Stimulated activated CD8-positive, alpha-beta memory T cell treated with anti-CD3 and anti-CD28 coated beads, Interleukin-7, amount 100 ng/mL, for 4 hours (primary cell): ENCODE data around the gene CEACAM8.
"Not testable (repeated sequence)": the region's sequence is repeated elsewhere in the genome, so short reads cannot be mapped to it uniquely, and the experiment has no call there.

Source experiments
- DNase-seq, 2 donors: peaks; one replicate each; pipeline ENCODE4 v3.0.0-alpha.2; 2020; ENCODE audit warnings: low read depth in 2 of 2

The CEACAM8 gene

DNA sequence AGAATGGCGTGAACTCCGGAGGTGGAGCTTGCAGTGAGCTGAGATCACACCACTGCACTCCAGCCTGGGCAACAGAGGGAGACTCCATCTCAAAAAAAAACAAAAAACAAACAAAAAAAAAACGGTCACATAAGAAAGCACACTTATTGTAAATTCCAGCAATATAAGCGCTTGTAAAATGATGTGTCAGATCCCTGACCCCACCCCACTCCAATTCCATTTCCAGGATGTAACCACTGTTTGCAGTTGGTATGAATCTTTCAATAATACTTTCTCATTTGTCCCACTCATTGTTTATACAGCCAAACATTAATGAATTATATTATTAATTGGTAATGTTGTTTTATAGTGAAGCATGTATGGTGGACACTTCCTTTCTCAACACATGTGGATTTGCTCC is 50.6 kb downstream of the CEACAM8 start:
- DNase-seq, result no peak

DNA sequence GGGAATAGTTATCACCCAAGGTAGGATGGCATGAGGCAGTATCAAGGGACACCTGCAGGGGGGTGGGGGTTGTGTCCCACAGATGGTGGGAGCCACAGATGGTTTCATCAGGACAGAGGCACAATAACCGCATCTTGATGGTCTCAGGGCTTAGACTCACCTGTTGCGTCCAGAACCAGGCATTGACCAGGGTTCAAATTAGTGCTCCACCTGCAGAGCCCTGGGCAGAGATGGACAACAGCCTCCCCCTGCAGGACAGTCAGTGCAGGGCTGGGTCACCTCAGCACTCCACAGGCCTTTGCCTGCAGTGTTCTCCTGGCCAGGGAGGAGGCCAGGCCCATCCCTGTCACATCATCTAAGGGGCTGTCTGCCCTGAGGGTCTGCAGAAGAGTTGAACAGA is 51.9 kb downstream of the CEACAM8 start:
- no peak for DNase-seq

DNA sequence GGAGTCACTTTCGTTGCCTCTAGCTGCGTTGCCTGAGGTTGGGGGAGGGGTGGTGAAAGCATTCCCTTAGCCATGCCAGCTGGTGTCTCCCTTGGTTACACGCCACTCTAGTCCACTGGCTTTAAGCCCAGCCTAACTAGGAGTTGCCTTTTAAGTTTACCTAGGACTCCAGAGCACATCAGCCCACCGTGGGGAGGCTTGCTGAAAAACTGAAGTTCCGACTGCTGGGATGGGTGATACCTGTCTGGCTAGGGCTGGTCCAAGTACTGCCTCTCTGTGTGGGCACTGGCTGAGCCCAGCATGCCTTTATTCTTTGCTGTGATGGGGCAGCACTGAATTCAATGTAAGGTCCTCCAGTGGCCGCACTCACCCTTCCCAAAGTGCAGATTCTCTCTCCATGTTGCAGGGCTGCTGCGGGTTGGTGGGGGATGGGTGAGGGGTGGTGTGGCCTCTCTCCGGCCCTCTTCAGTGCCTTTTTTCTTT is 54.6 kb downstream of the CEACAM8 start:
- no peak for DNase-seq

DNA sequence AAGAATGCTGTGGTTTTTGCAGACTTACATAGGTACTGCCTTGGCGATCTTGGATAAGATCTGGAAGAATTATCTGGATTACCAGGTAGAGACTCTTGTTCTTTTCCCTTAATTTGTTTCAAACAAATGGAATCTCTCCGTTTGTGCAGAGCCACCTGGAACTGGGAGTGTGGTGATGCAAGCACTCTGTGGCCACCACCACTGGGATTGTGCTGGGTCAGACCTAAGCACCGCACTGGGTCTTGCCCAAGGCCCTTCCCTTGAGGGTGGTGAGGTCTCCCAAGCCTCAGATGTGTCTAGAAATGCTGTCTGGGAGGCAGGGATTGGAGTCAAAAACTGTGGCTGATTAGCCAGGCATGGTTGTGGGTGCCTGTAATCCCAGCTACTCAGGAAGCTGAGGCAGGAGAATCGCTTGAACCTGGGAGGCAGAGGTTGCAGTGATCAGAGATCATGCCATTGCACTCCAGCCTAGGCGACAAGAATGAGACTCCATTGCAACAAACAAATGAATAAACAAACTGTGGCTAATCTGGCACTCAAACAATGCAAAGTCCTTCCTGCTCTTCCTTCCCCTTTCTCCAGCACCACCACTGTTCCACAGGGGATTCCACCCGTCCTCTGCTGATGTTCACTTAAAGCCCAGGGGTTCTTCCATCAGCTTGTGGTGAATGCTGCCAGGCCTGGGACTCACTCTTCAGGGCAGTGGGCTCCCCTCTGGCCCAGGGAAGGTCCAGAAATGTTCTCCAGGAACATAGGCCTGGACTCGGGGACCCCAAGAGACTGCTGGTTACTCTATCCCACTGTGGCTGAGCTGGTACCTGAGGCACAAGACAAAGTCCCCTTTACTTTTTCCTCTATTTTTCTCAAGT is 55.6 kb downstream of the CEACAM8 start:
- no peak for DNase-seq

DNA sequence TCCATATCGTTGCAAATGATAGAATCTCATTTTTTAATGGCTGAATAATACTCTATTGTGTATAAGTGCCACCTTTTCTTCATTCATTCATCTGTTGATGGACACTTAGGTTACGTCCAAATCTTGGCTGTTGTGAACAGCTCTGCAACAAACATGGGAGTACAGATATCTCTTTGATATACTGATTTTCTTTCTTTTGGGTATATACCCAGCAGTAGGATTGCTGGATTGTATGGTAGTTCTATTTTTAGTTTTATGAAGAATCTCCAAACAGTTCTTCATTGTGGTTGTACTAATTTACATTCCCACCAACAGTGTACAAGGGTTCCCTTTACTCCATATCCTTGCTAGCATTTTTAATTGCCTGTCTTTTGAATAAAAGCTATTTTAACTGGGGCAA is 59.4 kb downstream of the CEACAM8 start:
- DNase-seq, result not testable (repeated sequence)

- no peak for DNase-seq
Observed at GRCh38 chr19:42534391-42534790, 60.3 kb downstream of the CEACAM8 start.

- DNase-seq, result no peak
Observed at GRCh38 chr19:42532891-42533290, 61.8 kb downstream of the CEACAM8 start.

DNA sequence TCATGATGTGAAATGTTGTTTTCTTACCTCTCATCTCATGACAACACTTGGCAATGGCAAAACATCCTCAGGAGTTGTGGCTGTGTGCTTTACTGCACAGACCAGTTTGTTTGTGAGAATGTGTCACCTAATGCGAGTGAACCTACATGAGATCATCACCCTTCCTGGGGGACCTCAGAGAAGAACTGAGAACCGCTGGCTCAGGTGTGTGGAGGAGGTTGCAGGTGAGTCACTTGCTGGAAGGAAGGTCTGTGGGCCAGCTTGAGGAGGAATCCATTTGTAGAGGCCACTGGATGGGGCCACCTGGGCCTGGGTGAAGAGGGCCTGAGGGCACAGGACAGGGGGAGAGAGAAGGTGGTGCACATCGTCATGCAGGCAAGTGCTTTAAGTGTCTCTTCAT is 63.4 kb downstream of the CEACAM8 start:
- DNase-seq, result no peak
